ENCODE data around the gene PLCB1.

- TF ChIP-seq CTCF (conservative IDR thresholded peaks at IDR 0.05; ENCODE audit: low read depth, low read length) = no peak
- no peak for TF ChIP-seq EZH2phosphoT487 (IDR thresholded peaks at IDR 0.05; ENCODE audit: borderline replicate concordance, low read length)
These were observed 134.9 kb downstream of the PLCB1 start for GRCh38 chr20:8267009-8267408.

Measured in PC-3 (cell line).